Measurements from ENCODE around the gene CTXND2. TPM values are rescaled to one million over a fixed set of nuclear protein-coding genes. Genes with fewer than 3 reads are reported as not detected.
"Not testable (repeated sequence)": the region's sequence is repeated elsewhere in the genome, so short reads cannot be mapped to it uniquely, and the experiment has no call there.

CTXND2 gene
- polyA plus RNA-seq (2012; ENCODE audit: missing spikeins), result not detected

DNA sequence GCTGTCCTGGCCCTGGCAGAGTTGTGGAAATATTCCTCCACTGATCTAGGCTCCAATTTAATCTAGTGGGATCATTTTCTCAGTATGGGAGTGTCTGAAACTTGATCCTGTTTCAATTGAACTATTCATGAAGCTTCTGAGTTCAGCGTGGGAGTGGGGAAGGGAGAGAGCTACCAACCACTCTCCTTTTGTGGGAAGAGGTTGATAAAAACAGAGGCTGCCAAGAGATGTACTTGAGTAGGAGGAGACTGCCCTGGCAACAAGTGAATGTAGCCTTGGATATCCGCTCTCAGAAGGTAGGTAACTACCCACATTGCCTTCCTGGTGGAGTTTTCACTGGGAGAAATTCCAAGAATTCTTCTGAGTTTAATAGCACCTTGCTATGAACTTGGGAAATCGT lies at the start of gene CTXND2:
TSS of gene CTXND2 (plus strand) at position 119 of the 400 bp plus-strand sequence. CDS start 25,179 bp downstream, outside the sequence.
- FAIRE-seq (no peak), DNase-seq (ENCODE audit: insufficient read length) (no peak)
- TF ChIP-seq TAF1 (IDR thresholded peaks at IDR 0.05; ENCODE audit: borderline replicate concordance, low read depth, low read length) (no peak), POLR2AphosphoS5 (IDR thresholded peaks at IDR 0.05; ENCODE audit: low read depth, low read length) (no peak), POLR2A (IDR thresholded peaks at IDR 0.05; ENCODE audit: low read depth, low read length) (no peak)

DNA sequence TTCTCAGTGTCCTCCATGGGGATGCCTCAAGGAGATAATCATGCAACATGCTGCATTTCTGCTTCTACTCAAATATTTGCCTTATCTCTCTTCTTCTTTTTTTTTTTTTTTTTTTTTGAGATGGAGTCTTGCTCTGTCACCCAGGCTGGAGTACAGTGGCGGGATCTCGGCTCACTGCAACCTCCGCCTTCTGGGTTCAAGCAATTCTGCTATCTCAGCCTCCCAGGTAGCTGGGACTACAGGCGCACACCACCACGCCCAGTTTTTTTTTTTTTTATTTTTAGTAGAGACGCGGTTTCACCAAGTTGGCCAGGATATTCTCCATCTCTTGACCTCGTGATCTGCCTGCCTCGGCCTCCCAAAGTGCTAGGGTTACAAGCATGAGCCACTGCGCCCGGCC lies 46.1 kb upstream of the CTXND2 start:
- FAIRE-seq; DNase-seq (ENCODE audit: insufficient read length): not testable (repeated sequence)

DNA sequence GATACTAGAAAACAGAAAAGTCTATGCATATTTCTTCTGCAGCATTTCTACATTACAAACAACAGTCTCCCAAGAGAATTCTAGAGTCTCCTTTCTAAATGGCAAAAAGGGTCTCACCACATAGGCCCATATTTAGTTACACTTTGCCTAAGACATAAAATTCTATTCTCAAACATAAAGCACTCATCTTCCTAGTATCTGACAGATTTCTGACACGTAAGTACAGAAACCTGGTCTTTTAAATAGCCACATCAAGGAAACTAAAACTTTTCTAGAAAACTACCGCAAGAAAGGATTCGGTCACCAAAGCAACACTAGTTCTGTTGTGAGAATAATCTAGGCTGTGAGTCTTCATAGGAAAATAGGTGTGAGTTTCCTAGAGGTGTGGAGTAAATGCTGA lies 45.3 kb upstream of the CTXND2 start:
- TF ChIP-seq POLR2A (IDR thresholded peaks at IDR 0.05; ENCODE audit: low read depth, low read length) (no peak), POLR2AphosphoS5 (IDR thresholded peaks at IDR 0.05; ENCODE audit: low read depth, low read length) (no peak), TAF1 (IDR thresholded peaks at IDR 0.05; ENCODE audit: borderline replicate concordance, low read depth, low read length) (no peak)
- DNase-seq (ENCODE audit: insufficient read length) (no peak), FAIRE-seq (no peak)

DNA sequence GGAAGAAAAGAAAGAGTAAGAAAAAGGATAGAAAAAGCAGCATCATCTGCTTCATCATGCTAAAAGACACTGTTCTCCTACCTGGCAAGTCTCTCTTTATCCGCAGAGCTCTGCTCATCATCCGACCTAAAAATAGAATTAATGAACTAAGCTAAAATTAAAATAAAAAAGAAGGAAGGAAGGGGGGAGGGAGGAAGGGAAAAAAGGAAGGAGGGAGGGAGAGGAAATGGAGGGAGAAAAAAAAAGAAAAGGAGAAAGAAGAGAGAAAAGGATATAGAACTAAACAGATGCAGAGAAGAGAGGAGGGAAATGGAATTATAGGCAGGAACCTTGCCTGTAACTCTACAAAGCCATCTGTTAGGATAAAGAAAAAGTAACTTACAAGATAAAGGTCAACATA lies 44.6 kb upstream of the CTXND2 start:
- FAIRE-seq, result no peak
- TF ChIP-seq POLR2AphosphoS5 (IDR thresholded peaks at IDR 0.05; ENCODE audit: low read depth, low read length), result no peak
- TF ChIP-seq POLR2A (IDR thresholded peaks at IDR 0.05; ENCODE audit: low read depth, low read length), result no peak
- no peak for TF ChIP-seq TAF1 (IDR thresholded peaks at IDR 0.05; ENCODE audit: borderline replicate concordance, low read depth, low read length)
- no peak for DNase-seq (ENCODE audit: insufficient read length)

DNA sequence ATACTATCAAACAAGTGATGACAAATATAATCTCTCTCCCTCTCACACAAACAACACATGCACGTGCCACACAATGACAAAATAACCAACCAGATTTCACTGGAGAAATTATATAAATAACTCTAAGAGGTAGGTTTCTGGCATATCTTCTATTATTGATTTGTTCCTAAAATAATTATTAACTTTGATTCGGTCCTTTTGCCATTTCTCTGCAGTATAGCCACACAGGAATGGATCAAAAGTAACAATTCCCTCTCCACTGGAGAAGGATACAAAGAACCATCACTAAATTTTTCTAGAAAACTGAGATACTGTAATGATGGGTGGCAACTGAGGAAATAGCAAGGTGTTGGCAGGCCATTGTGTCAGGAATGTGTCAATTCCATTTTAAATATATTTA lies 44.0 kb upstream of the CTXND2 start:
- TF ChIP-seq TAF1 (IDR thresholded peaks at IDR 0.05; ENCODE audit: borderline replicate concordance, low read depth, low read length) (no peak), POLR2A (IDR thresholded peaks at IDR 0.05; ENCODE audit: low read depth, low read length) (no peak), POLR2AphosphoS5 (IDR thresholded peaks at IDR 0.05; ENCODE audit: low read depth, low read length) (no peak)
- no peak for FAIRE-seq

DNA sequence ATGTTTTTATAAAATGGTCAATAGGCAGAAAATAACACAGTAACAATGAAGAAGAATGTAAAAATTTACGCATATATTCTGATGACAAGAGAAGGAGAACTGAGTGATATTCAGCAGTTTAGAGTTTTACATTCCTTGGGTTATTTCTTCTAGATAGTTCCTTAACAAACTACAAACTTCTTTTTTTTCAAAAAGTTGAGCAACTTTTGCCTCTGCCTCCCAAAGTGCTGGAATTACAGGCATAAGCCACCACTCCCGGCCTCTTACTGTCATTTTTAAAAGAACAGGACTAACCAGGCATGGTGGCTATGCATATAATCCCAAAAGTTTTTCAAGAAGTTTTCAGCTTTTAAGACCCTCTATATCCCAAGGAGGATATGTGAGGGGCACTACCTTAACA lies 43.5 kb upstream of the CTXND2 start:
- FAIRE-seq, result no peak

More for the DNA sequence above, 44.0 kb upstream of the CTXND2 start:
- no peak for DNase-seq (ENCODE audit: insufficient read length)

DNA sequence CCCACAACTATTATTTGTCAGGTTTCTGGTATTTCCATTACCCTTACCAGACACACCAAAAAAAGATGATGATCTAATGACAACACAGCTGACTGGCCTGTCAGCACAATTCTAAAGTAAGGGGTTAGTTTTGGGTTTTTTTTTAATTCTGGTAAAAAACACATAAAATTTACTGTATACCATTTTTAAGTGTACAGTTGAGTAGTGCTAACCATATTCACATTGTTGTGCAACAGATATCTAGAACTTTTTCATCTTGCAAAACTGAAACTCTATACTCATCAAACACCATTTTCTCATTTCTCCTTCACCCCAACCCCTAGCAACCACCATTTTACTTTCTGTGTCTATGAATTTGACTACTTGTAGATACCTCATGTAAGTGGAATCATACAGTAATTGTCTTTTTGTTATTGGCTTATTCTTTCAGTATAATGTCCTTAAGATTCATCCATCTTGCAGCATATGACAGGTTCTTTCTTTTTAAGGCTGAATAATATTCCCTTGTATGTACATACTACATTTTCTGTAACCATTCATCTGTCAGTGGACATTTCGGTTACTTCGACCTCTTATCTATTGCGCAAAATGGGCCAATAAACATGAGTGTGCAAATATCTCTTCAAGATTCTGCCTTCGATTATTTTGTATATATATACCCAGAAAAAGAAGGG lies 40.3 kb upstream of the CTXND2 start:
- no peak for FAIRE-seq
- no peak for TF ChIP-seq POLR2AphosphoS5 (IDR thresholded peaks at IDR 0.05; ENCODE audit: low read depth, low read length)
- no peak for TF ChIP-seq TAF1 (IDR thresholded peaks at IDR 0.05; ENCODE audit: borderline replicate concordance, low read depth, low read length)
- TF ChIP-seq POLR2A (IDR thresholded peaks at IDR 0.05; ENCODE audit: low read depth, low read length), result no peak

More for the DNA sequence above, 43.5 kb upstream of the CTXND2 start:
- DNase-seq (ENCODE audit: insufficient read length), result no peak
- TF ChIP-seq POLR2A (IDR thresholded peaks at IDR 0.05; ENCODE audit: low read depth, low read length) (no peak), TAF1 (IDR thresholded peaks at IDR 0.05; ENCODE audit: borderline replicate concordance, low read depth, low read length) (no peak), POLR2AphosphoS5 (IDR thresholded peaks at IDR 0.05; ENCODE audit: low read depth, low read length) (no peak)

DNA sequence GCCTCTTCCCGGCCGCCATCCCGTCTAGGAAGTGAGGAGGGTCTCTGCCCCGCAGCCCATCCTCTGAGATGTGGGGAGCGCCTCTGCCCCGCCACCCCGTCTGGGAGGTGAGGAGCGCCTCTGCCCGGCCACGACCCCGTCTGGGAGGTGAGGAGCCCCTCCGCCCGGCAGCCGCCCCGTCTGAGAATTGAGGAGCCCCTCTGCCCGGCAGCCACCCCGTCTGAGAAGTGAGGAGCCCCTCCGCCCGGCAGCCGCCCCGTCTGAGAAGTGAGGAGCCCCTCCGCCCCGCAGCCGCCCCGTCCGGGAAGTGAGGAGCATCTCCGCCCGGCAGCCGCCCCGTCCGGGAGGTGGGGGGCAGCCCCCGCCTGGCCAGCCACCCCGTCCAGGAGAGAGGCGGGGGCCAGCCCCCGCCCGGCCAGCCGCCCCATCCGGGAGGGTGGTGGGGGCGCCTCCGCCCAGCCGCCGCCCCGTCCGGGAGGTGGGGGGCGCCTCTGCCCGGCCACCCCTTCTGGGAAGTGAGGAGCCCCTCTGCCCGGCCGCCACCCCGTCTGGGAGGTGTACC lies 36.1 kb upstream of the CTXND2 start:
- not testable (repeated sequence) for DNase-seq (ENCODE audit: insufficient read length); FAIRE-seq

More for the DNA sequence above, 40.3 kb upstream of the CTXND2 start:
- no peak for DNase-seq (ENCODE audit: insufficient read length)

DNA sequence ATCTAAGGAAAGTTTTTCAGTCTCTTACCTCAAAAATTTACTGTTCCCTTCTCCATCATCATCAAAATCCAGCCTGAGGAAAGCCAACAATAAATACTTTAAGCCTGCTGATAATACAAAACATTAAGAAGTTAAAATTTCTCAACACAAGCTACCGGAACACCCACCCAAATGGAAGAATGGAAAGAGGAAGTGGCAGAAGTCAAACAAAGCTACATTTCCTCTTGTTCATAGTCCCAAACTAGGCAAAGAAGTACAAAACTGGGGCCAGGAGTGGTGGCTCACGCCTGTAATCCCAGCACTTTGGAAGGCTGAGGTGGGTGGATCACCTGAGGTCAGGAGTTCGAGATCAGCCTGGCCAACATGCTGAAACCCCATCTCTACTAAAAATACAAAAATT lies 34.2 kb upstream of the CTXND2 start:
- FAIRE-seq; DNase-seq (ENCODE audit: insufficient read length): not testable (repeated sequence)

DNA sequence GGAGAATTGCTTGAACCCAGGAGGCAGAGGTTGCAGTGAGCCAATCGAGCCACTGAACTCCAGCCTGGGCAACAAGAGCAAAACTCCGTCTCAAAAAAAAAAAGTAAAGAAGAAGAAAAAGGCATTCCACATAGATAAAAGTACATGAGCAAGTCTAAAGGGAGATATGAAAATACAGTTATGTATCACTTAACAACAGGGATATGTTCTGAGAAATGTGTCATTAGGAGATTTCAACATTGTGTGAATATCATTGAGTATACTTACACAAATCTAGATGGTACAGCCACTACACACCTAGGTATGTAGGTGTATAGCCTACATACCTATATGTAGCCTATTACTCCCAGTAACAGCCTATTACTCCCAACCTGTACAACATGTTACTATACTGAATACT lies 23.2 kb upstream of the CTXND2 start:
- FAIRE-seq (no peak), DNase-seq (ENCODE audit: insufficient read length) (no peak)
- TF ChIP-seq POLR2AphosphoS5 (IDR thresholded peaks at IDR 0.05; ENCODE audit: low read depth, low read length) (no peak), POLR2A (IDR thresholded peaks at IDR 0.05; ENCODE audit: low read depth, low read length) (no peak), TAF1 (IDR thresholded peaks at IDR 0.05; ENCODE audit: borderline replicate concordance, low read depth, low read length) (no peak)

DNA sequence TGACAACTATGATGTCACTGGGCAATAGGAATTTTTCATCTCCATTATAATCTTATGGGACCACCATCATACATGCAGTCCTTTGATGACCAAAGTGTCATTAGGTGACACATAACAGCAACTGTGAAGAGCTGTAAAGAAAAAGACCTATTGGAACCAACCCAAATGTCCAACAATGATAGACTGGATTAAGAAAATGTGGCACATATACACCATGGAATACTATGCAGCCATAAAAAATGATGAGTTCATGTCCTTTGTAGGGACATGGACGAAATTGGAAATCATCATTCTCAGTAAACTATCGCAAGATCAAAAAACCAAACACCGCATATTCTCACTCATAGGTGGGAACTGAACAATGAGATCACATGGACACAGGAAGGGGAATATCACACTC lies 22.7 kb upstream of the CTXND2 start:
- not testable (repeated sequence) for FAIRE-seq; DNase-seq (ENCODE audit: insufficient read length)

DNA sequence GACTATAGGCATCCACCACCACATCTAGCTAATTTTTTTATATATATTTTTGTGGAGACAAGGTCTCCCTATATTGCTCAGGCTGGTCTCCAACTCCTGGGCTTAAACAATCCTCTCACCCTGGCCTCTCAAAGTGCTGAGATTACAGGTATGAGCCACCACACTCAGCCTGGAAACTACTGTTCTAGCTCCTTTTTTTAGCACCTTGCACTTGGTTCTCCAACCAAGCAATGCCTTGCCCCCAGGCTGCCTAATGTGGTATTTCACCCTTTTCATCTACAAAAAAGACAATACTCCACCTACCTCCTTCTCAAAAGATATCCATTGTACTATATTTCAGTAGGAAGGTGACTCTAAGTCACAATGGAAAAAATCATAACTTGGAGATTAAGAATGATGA lies 17.3 kb upstream of the CTXND2 start:
- TF ChIP-seq POLR2AphosphoS5 (IDR thresholded peaks at IDR 0.05; ENCODE audit: low read depth, low read length) (no peak), TAF1 (IDR thresholded peaks at IDR 0.05; ENCODE audit: borderline replicate concordance, low read depth, low read length) (no peak), POLR2A (IDR thresholded peaks at IDR 0.05; ENCODE audit: low read depth, low read length) (no peak)
- DNase-seq (ENCODE audit: insufficient read length), result no peak
- no peak for FAIRE-seq

DNA sequence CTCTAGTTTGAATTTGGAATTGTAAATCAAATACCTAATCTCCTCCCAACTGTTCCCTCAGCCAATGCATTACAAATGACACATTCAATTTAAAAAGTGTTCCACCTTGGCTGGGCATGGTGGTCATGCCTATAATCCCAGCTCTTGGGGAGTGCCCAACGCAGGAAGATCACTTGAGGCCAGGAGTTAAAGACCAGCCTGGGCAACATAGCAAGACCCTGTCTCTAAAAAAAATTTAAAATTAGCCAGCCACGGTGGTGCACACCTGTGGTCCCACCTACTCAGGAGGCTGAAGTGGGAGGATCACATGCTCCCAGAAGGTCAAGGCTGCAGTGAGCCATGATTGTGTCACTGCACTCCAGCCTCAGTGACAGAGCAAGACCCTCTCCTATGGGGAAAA lies 14.4 kb upstream of the CTXND2 start:
- no peak for FAIRE-seq
- DNase-seq (ENCODE audit: insufficient read length), result no peak
- no peak for TF ChIP-seq POLR2AphosphoS5 (IDR thresholded peaks at IDR 0.05; ENCODE audit: low read depth, low read length)
- TF ChIP-seq POLR2A (IDR thresholded peaks at IDR 0.05; ENCODE audit: low read depth, low read length), result no peak
